Osteoblast (primary cell): ENCODE data around the gene DENND1A. TPM values are rescaled to one million over a fixed set of nuclear protein-coding genes. Genes with fewer than 3 reads are reported as not detected.

Source experiments
- DNase-seq: peaks from one replicate; pipeline ENCODE4 v3.0.0; 2011; ENCODE audit warnings: low spot score, mixed read lengths; ENCODE audit not compliant: insufficient read length; ENCODE audit errors: missing footprints
- H2AFZ ChIP-seq: 2 replicates; pipeline ENCODE4 v1.6.0; 2011; ENCODE audit warnings: mild to moderate bottlenecking, low read length
- H3K27ac ChIP-seq: 2 replicates; pipeline ENCODE4 v1.5.1; 2011; ENCODE audit warnings: mild to moderate bottlenecking, low read depth, low read length, moderate library complexity
- H3K27me3 ChIP-seq: 2 replicates; pipeline ENCODE4 v1.6.0; 2012; ENCODE audit warnings: mild to moderate bottlenecking, control low read depth, inconsistent platforms, low read length, moderate library complexity; ENCODE audit not compliant: insufficient read depth
- H3K36me3 ChIP-seq: 2 replicates; pipeline ENCODE4 v1.5.1; 2011; ENCODE audit warnings: mild to moderate bottlenecking, low read length, control low read depth, moderate library complexity; ENCODE audit not compliant: insufficient read depth
- H3K4me1 ChIP-seq: 2 replicates; pipeline ENCODE4 v1.5.1; 2011; ENCODE audit warnings: mild to moderate bottlenecking, low read length, control low read depth, moderate library complexity; ENCODE audit not compliant: insufficient read depth
- H3K4me2 ChIP-seq: 2 replicates; pipeline ENCODE4 v1.6.0; 2011; ENCODE audit warnings: mild to moderate bottlenecking, low read length; ENCODE audit not compliant: insufficient read depth
- H3K4me3 ChIP-seq: fragments of 200-600 bp; sonication (generic); 3 replicates; pipeline ENCODE4 v1.5.1; 2012; ENCODE audit warnings: mild to moderate bottlenecking, low read length, inconsistent platforms; ENCODE audit not compliant: insufficient read depth
- H3K79me2 ChIP-seq: 2 replicates; pipeline ENCODE4 v1.6.0; 2012; ENCODE audit warnings: mild to moderate bottlenecking, low read length, control low read depth, inconsistent platforms; ENCODE audit not compliant: insufficient read depth
- H3K9me3 ChIP-seq: 2 replicates; pipeline ENCODE4 v1.5.1; 2011; ENCODE audit warnings: low read depth, low read length, control low read depth
- H4K20me1 ChIP-seq: 2 replicates; pipeline ENCODE4 v1.6.0; 2012; ENCODE audit warnings: mild to moderate bottlenecking, low read length, control low read depth; ENCODE audit not compliant: insufficient read depth
- total RNA-seq: library from RNA; depleted of rRNA; stranded (reverse); fragments of >200 nt; gene quantifications from 2 replicates; pipeline ENCODE4 v1.2.3, GENCODE V29; 2012
- TF ChIP-seq, protein P1 (sequence below): IDR thresholded peaks from 2 replicates; pipeline ENCODE4 v1.5.1; 2011; ENCODE audit warnings: mild to moderate bottlenecking, low read depth, low read length, moderate library complexity; ENCODE audit errors: extremely low read depth

The DENND1A gene
- total RNA-seq, 1 donor = 14.1 TPM

DNA sequence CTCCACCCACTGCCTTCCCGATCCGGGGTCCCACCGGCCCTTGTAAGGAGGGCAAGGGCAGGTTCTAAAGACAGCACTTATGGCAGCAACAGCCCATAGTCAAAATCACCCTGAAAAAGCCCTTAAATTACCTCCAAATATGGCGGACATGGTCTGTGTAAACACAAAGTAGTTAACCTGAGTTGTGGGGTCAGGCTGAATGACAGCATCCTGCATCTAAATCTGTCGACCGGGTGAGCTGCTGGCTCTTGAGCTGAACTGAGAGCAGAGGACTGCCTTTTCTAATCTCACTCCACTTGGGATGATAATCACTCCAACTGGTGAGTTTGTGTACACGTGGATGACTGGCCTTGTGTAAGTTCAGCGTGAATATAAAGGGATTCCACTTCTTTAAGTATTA, 249.6 kb downstream of the DENND1A start:
- Histone ChIP-seq H3K4me2 (no peak overlapping the region), H3K36me3 (no peaks in the 10 kb centered on the region), H4K20me1 (peaks cover 4% of the 10 kb centered on the region), H3K27ac (no peak overlapping the region), H3K9me3 (no peaks in the 10 kb centered on the region), H3K4me1 (peaks cover 11% of the 10 kb centered on the region), H3K4me3 (no peak overlapping the region), H2AFZ (no peak overlapping the region), H3K27me3 (no peaks in the 10 kb centered on the region), H3K79me2 (no peaks in the 10 kb centered on the region)
- DNase-seq = no peak
- TF ChIP-seq, protein P1, sequence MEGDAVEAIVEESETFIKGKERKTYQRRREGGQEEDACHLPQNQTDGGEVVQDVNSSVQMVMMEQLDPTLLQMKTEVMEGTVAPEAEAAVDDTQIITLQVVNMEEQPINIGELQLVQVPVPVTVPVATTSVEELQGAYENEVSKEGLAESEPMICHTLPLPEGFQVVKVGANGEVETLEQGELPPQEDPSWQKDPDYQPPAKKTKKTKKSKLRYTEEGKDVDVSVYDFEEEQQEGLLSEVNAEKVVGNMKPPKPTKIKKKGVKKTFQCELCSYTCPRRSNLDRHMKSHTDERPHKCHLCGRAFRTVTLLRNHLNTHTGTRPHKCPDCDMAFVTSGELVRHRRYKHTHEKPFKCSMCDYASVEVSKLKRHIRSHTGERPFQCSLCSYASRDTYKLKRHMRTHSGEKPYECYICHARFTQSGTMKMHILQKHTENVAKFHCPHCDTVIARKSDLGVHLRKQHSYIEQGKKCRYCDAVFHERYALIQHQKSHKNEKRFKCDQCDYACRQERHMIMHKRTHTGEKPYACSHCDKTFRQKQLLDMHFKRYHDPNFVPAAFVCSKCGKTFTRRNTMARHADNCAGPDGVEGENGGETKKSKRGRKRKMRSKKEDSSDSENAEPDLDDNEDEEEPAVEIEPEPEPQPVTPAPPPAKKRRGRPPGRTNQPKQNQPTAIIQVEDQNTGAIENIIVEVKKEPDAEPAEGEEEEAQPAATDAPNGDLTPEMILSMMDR = no peak

GRCh38 chr9:123679330-123679987, 250.5 kb downstream of the DENND1A start:
- Histone ChIP-seq H3K4me3 (no peak overlapping the region), H3K4me2 (no peak overlapping the region), H4K20me1 (no peaks in the 10 kb centered on the region), H3K27me3 (no peaks in the 10 kb centered on the region), H3K79me2 (no peaks in the 10 kb centered on the region), H3K4me1 (peaks cover 11% of the 10 kb centered on the region), H3K9me3 (no peaks in the 10 kb centered on the region), H2AFZ (no peak overlapping the region), H3K27ac (no peak overlapping the region), H3K36me3 (no peaks in the 10 kb centered on the region)
- TF ChIP-seq, protein P1 = no peak
- peak; percentile 27 for DNase-seq

DNA sequence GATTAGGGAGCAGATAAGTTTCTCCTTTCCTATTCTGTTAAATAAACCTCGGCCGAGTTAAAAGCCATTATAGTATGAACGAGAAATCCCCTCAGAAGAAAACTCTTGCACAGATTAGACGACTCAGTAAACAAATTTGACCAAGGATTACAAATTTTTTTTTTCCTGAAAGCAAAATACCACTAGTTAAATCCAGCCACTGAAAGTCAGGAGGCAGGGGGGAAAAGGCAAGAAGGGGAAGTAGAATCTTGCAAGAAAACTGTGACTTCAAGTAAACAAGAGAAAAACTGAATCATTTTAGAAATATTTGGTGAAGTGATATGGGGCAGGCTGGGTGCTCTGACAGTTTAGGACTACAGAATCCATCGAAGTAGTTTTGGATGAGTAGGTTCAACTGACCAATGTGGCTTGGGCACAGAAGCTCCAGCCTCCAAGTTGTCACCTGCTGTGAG, 251.0 kb downstream of the DENND1A start:
- Histone ChIP-seq H3K27ac (no peak overlapping the region), H3K4me1 (peaks cover 11% of the 10 kb centered on the region), H3K9me3 (no peaks in the 10 kb centered on the region), H3K36me3 (no peaks in the 10 kb centered on the region), H3K4me3 (no peak overlapping the region), H3K79me2 (no peaks in the 10 kb centered on the region), H2AFZ (no peak overlapping the region), H3K4me2 (no peak overlapping the region), H4K20me1 (no peaks in the 10 kb centered on the region), H3K27me3 (no peaks in the 10 kb centered on the region)
- peak; percentile 58 for DNase-seq
- TF ChIP-seq, protein P1 = no peak

DNA sequence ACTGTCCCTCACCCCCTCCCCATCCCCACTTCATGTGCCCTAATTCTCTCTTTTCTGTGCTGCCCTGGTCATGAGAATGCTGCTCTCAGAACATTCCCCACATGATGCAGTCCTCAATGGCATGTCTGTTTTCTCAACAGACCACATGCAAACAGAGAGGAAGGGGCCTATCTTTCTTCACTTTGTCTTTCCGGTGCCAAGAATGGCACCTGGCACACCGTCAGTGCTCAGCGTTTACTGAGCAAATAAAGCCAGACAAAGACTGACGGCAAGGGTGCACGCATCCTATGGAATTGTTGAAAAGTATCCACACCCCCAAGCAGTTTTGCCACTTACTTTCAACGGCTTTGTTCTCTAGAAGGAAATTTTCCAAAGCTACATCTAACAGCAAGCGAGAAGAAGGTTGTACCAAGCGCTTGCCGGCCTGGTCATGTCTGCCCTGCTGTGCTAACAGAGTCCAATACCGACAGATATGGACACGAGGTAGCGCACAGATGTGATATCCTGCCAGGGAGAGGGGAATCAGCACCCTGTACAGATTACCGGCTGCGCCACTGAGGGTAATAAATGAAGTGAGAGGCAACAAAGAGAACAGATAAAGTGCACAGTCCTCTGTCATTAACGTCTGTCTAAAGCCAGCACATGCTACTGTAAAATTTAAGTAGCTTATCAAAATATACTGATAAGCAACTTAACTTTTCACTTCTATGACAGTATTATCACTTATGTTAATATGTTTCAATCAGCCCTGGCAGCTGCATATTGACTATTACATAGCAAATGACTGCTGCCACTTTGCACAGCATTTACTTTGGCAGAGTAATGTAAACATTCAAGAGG, 251.7 kb downstream of the DENND1A start:
- no peaks in the 10 kb centered on the region for H4K20me1 ChIP-seq
- H3K36me3 ChIP-seq = no peaks in the 10 kb centered on the region
- H3K27me3 ChIP-seq = no peaks in the 10 kb centered on the region
- H3K4me2 ChIP-seq = no peak overlapping the region
- H3K79me2 ChIP-seq = no peaks in the 10 kb centered on the region
- no peaks in the 10 kb centered on the region for H3K9me3 ChIP-seq
- H3K4me3 ChIP-seq = no peak overlapping the region
- peaks cover 11% of the 10 kb centered on the region for H3K4me1 ChIP-seq
- TF ChIP-seq, protein P1 = no peak
- peak; percentile 51 for DNase-seq
- H3K27ac ChIP-seq = no peak overlapping the region
- no peak overlapping the region for H2AFZ ChIP-seq
